K562 (cell line): ENCODE measurements around the gene TICAM1. TPM values are rescaled to one million over a fixed set of nuclear protein-coding genes. Genes with fewer than 3 reads are reported as not detected.
A peak's percentile ranks its signal among the peaks of the same experiment; 100 is the strongest.

ENCODE experiments used
- AFF1 ChIP-seq, 2 experiments: fragments of 450-650 bp; IDR thresholded peaks; 2 replicates each; pipeline ENCODE4 v1.6.1; 2018; ENCODE audit warnings: mild to moderate bottlenecking in 2 of 2, low read depth in 1 of 2; ENCODE audit not compliant: partially characterized antibody in 2 of 2
- PRDM10 ChIP-seq: fragments of 450-650 bp; IDR thresholded peaks from 2 replicates; pipeline ENCODE4 v1.6.1; 2018; ENCODE audit not compliant: partially characterized antibody
- SAFB2 ChIP-seq: fragments of 200-400 bp; formaldehyde crosslinking; IDR thresholded peaks from 2 replicates; pipeline ENCODE4 v1.6.1; 2018; ENCODE audit warnings: borderline replicate concordance, low read length, low read depth, moderate library complexity; ENCODE audit not compliant: severe bottlenecking
- ZBTB49 ChIP-seq: sonication (generic); formaldehyde crosslinking; IDR thresholded peaks from 2 replicates; pipeline ENCODE4 v1.8.0; 2022; ENCODE audit warnings: missing genetic modification reagents, mild to moderate bottlenecking, borderline replicate concordance
- polyA plus RNA-seq, 8 experiments: library from polyadenylated mRNA; depleted of rRNA in 4 of 8; stranded (reverse) in 5 of 8; unstranded in 3 of 8; fragments of >200 nt; fragmentation: Nextera tagmentation in 2 of 8; fragmentation: Illumina TruSeq in 1 of 8; extraction: Ambion mirVana in 2 of 8; extraction: Trizol in 1 of 8; gene quantifications; 2 replicates each; pipeline versions ENCODE4 v1.2.1 to v1.2.3, GENCODE V29; 2011 to 2014; ENCODE audit warnings: inconsistent platforms in 1 of 8, missing spikeins in 1 of 8
- total RNA-seq, 7 experiments: library from RNA; depleted of rRNA in 6 of 7; stranded (reverse); fragments of >200 nt in 6 of 7; fragmentation: Illumina TruSeq in 2 of 7; extraction: Trizol in 2 of 7; gene quantifications; 2 replicates each; pipeline versions ENCODE4 v1.2.1 to v1.2.3, GENCODE V29; 2011 to 2021; ENCODE audit warnings: low replicate concordance in 1 of 7

The TICAM1 gene
- total and polyA plus RNA-seq, 9 of the 15 experiments (the other 6 are each of a cell fraction or from before 2014, with no cell fraction given), result 0.07 to 11.6 (median 1.5) TPM

- TF ChIP-seq AFF1 (IDR thresholded peaks at IDR 0.05; ENCODE audit: low read depth in 1 of 2, partially characterized antibody in 2 of 2) (peak in 1 of 2 experiments; percentile 46), SAFB2 (no peak), PRDM10 (peak; percentile 63), ZBTB49 (no peak)
Observed at GRCh38 chr19:4867534-4868285, 36.2 kb upstream of the TICAM1 start, which contains the start of gene PLIN3 (continued).
